Ectodermal cell (in vitro differentiated cells): ENCODE data around the gene AMDHD2.
"Not testable (repeated sequence)": the region's sequence is repeated elsewhere in the genome, so short reads cannot be mapped to it uniquely, and the experiment has no call there.

Experiments used
- H3K27ac ChIP-seq: 2 replicates; pipeline ENCODE4 v1.7.0; 2013; ENCODE audit warnings: mild to moderate bottlenecking, low read depth, low read length; ENCODE audit not compliant: insufficient read depth, poor library complexity, severe bottlenecking
- H3K27me3 ChIP-seq: 2 replicates; pipeline ENCODE4 v1.7.0; 2013; ENCODE audit warnings: mild to moderate bottlenecking, low read length; ENCODE audit not compliant: insufficient read depth, control insufficient read depth, poor library complexity, severe bottlenecking
- H3K36me3 ChIP-seq: one replicate; pipeline ENCODE4 v1.7.0; 2013; ENCODE audit warnings: low read length; ENCODE audit not compliant: control insufficient read depth, insufficient read depth
- H3K4me1 ChIP-seq: one replicate; pipeline ENCODE4 v1.7.0; 2013; ENCODE audit warnings: low read length; ENCODE audit not compliant: control insufficient read depth, insufficient read depth
- H3K4me3 ChIP-seq: 2 replicates; pipeline ENCODE4 v1.7.0; 2013; ENCODE audit warnings: low read depth, low read length, control low read depth; ENCODE audit not compliant: insufficient read depth
- H3K9me3 ChIP-seq: 2 replicates; pipeline ENCODE4 v1.7.0; 2013; ENCODE audit warnings: mild to moderate bottlenecking, low read length, moderate library complexity; ENCODE audit not compliant: control insufficient read depth
- WGBS, 2 experiments: methylation state at CpG; one replicate each; pipeline ENCODE4 v1.1.7; 2013; ENCODE audit warnings: missing lambda C conversion rate in 2 of 2; 5-methylcytosine and 5-hydroxymethylcytosine counted together

Gene AMDHD2

GRCh38 chr16:2554709-2555425, 34.7 kb downstream of the AMDHD2 start:
- not testable (repeated sequence) for H3K27ac ChIP-seq, H3K36me3 ChIP-seq, H3K9me3 ChIP-seq, H3K27me3 ChIP-seq, H3K4me1 ChIP-seq, H3K4me3 ChIP-seq
- WGBS, 2 experiments, result no CpG with 5 or more reads among the region's 13 CpGs

DNA sequence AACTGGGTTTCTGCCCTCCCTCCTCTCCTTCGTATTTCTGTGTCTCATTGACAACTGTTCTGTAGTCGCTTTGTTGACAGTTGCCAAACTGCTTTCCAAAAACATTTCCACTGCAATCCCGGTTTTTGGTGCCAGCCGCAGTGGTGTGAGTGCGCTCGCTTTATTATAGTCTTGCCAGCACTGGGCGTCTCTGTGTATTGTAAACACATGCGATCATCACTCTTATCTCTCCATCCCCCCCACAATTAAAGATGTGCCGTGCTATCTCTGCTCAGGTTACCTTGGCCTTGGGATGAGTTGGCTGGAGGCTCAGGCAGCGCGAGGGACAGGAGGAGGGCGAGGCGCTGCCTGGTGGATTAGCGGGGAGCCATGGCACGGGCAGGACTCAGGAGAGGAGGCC, 37.0 kb downstream of the AMDHD2 start:
- no CpG with 5 or more reads among the region's 15 CpGs for WGBS, 2 experiments
- not testable (repeated sequence) for H3K9me3 ChIP-seq, H3K36me3 ChIP-seq, H3K27ac ChIP-seq, H3K27me3 ChIP-seq, H3K4me3 ChIP-seq, H3K4me1 ChIP-seq

DNA sequence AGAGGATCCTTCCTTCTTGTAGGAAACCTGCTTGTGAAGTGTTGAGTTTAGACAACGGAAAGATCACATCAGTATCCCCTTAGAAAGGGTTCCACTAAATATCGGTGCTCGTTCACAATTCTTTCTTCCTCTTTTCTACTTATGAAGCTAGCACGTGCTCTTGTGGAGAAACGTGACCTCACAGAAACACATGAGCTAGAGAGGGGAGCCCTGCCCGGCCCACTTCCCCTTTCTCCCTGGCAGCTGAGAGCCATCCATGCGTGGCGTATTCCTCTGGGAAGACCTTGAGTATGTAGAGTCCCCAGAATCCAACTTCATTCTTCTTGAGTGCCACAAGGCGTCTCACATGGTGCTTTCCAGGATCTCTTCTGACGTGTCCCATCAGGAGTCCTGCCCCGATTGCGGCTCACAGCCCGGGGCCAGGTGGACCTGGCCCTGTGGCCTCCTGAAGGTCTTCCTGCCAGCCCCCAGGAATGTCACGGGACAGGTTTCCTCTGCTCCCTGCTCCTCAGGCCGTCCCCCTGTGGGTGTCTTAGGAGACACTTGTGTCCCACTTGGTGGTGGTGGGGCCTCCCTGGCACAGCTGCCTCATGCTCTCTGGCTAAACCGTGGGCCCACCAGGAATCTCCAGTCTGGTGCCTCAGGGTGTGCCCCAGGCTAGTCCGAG, 40.1 kb downstream of the AMDHD2 start:
- H3K4me3 ChIP-seq, H3K36me3 ChIP-seq, H3K27ac ChIP-seq, H3K4me1 ChIP-seq, H3K27me3 ChIP-seq, H3K9me3 ChIP-seq: not testable (repeated sequence)
- WGBS, 2 experiments, result 92% methylated on average over 7 to 8 of the region's 17 CpGs

- H3K27me3 ChIP-seq, H3K4me3 ChIP-seq, H3K9me3 ChIP-seq, H3K27ac ChIP-seq, H3K36me3 ChIP-seq, H3K4me1 ChIP-seq: not testable (repeated sequence)
- 13% methylated on average over 2 of the region's 4 CpGs; no CpG with 5 or more reads in 1 of the 2 experiments for WGBS, 2 experiments
Measured at GRCh38 chr16:2560798-2561133, 40.6 kb downstream of the AMDHD2 start.

DNA sequence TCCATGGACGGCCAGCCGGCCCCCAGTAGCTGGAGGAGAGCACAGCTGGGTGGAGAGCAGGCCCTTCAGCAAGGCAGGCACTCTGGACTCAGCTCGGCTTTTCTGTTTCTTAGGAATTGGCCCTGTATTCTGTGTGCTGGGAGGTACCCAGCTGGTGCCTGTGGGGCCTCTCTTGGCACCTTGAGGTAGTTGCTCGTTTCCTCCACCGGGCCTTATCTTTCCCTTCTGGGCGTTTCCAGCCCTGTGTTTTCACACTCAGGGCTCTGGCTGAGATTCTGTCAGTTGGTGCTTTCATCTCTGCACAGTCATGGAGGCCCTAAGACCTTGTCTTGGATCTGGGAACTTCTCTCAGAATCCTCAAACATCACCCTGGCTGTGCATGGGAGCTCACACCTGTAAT, 47.3 kb downstream of the AMDHD2 start:
- H3K9me3 ChIP-seq, H3K4me1 ChIP-seq, H3K27ac ChIP-seq, H3K27me3 ChIP-seq, H3K4me3 ChIP-seq, H3K36me3 ChIP-seq: not testable (repeated sequence)
- WGBS, 2 experiments, result no CpG with 5 or more reads among the region's 6 CpGs

DNA sequence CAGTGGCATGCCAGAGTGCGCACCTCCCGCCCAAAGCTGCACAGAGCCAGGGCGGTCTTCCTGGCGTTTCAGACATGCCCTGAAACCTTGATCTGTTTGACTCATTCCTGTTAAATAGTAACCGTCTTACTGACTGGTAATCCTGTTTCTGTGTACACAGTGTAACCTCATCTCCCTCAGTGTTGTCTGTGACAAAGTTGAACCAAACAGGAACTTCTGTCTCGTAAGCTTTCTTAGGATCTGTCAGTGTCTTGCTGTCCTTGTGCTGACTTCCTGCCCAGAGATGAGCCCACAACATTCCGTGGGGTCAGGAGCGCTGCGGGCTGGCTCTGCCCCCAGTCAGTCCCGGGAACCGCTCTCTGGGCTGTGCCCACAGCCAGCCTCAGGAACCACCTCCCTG, 48.4 kb downstream of the AMDHD2 start:
- H3K27me3 ChIP-seq, H3K4me3 ChIP-seq, H3K27ac ChIP-seq, H3K9me3 ChIP-seq, H3K4me1 ChIP-seq, H3K36me3 ChIP-seq: not testable (repeated sequence)
- no CpG with 5 or more reads among the region's 11 CpGs for WGBS, 2 experiments

- H3K27ac ChIP-seq, H3K27me3 ChIP-seq, H3K4me3 ChIP-seq, H3K9me3 ChIP-seq, H3K36me3 ChIP-seq, H3K4me1 ChIP-seq: not testable (repeated sequence)
- WGBS, 2 experiments, result no CpG with 5 or more reads among the region's 6 CpGs
Measured at GRCh38 chr16:2572704-2573103, 52.5 kb downstream of the AMDHD2 start.

DNA sequence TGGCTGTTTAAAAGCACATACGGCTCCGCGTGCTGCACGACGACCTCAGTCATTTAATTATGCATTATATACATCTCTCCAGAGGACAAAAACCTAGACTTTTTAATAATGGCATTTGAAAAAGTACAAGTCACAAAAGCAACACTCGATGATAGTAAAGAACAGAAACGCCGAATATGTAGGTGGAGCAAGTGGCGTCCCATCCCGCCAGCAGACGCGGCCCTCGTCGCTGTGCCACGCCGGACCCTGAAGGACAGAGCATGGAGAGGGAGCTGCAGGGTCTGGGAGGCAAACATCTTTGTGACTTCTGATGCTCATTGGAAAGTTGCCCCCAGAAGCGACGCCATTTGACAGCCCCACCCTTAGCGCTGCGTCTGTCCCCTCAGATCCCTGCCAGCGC, 55.7 kb downstream of the AMDHD2 start:
- WGBS, 2 experiments, result 97 to 98% methylated on average over 7 to 9 of the region's 21 CpGs
- not testable (repeated sequence) for H3K27ac ChIP-seq

GRCh38 chr16:2577044-2577443, 56.9 kb downstream of the AMDHD2 start:
- H3K9me3 ChIP-seq, H3K36me3 ChIP-seq, H3K27me3 ChIP-seq, H3K4me3 ChIP-seq, H3K4me1 ChIP-seq, H3K27ac ChIP-seq: not testable (repeated sequence)
- 98 to 100% methylated on average over 8 of the region's 26 CpGs for WGBS, 2 experiments

More for the DNA sequence above, 55.7 kb downstream of the AMDHD2 start:
- not testable (repeated sequence) for H3K4me1 ChIP-seq, H3K36me3 ChIP-seq, H3K9me3 ChIP-seq, H3K27me3 ChIP-seq, H3K4me3 ChIP-seq

DNA sequence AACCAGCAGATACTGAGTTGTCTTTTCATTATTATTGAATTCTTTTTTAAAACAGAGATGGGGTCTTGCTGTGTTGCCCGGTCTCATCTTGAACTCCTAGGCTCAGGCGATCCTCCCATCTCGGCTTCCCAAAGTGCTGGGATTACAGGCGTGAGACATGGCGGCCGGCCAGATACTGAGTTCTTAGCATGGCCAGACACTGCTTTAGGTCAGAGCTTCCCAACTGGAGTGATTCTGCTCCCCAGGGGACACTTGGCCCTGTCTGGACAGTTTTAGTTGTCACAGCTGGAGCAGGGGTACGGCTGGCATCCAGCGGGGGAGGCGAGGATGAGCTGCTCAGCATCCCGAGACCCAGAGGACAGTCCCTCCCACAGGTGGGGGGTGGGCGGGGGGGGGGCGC, 58.7 kb downstream of the AMDHD2 start:
- not testable (repeated sequence) for H3K9me3 ChIP-seq, H3K4me1 ChIP-seq, H3K27me3 ChIP-seq, H3K4me3 ChIP-seq, H3K27ac ChIP-seq, H3K36me3 ChIP-seq
- WGBS, 2 experiments, result 100% methylated on average over 4 of the region's 12 CpGs; no CpG with 5 or more reads in 1 of the 2 experiments

- not testable (repeated sequence) for H3K36me3 ChIP-seq, H3K9me3 ChIP-seq, H3K27ac ChIP-seq, H3K27me3 ChIP-seq, H3K4me3 ChIP-seq, H3K4me1 ChIP-seq
- 78 to 80% methylated on average over 2 of the region's 11 CpGs for WGBS, 2 experiments
Measured at GRCh38 chr16:2580143-2580542, 60.0 kb downstream of the AMDHD2 start.
